Vagina (tissue), 2 donors: ENCODE data around the gene ZNF442. TPM values are rescaled to one million over a fixed set of nuclear protein-coding genes. Genes with fewer than 3 reads are reported as not detected.
"Not testable (repeated sequence)": the region's sequence is repeated elsewhere in the genome, so short reads cannot be mapped to it uniquely, and the experiment has no call there.

Experiments used
- DNase-seq, 2 donors: peaks; one replicate each; pipeline ENCODE4 v3.0.0-alpha.2; 2017; ENCODE audit errors: extremely low spot score in 2 of 2
- H3K27ac ChIP-seq: fragments of 200-600 bp; sonication (generic); one replicate; pipeline ENCODE4 v1.5.1; 2019
- H3K27me3 ChIP-seq: fragments of 200-600 bp; sonication (generic); one replicate; pipeline ENCODE4 v1.5.1; 2019
- H3K36me3 ChIP-seq, 2 donors: fragments of 200-600 bp; sonication (generic); one replicate each; pipeline ENCODE4 v1.5.1; 2017 to 2019
- H3K4me1 ChIP-seq: fragments of 200-600 bp; sonication (generic); one replicate; pipeline ENCODE4 v1.5.1; 2019
- H3K4me3 ChIP-seq, 2 donors: fragments of 200-600 bp; sonication (generic); 1 replicate in 1 of 2; 2 replicates in 1 of 2; pipeline ENCODE4 v1.5.1; 2016 to 2019
- H3K9me3 ChIP-seq: fragments of 200-600 bp; sonication (generic); one replicate; pipeline ENCODE4 v1.5.1; 2019
- POLR2A ChIP-seq, 2 donors: fragments of 450-650 bp; IDR thresholded peaks; one replicate each; pipeline ENCODE4 v1.6.1; 2017; ENCODE audit warnings: antibody characterized with exemption in 2 of 2, mild to moderate bottlenecking in 2 of 2, moderate library complexity in 2 of 2
- POLR2AphosphoS5 ChIP-seq, 2 donors: sonication (generic); formaldehyde crosslinking; IDR thresholded peaks; one replicate each; pipeline ENCODE4 v1.9.0; 2017; ENCODE audit warnings: antibody characterized with exemption in 2 of 2, mild to moderate bottlenecking in 2 of 2, low read depth in 1 of 2; ENCODE audit not compliant: insufficient read depth in 1 of 2
- intact Hi-C: fragments of 100-400 bp; cut with DNase I; formaldehyde crosslinking; loops from one replicate; pipeline ENCODE4 v1.15.1; 2023
- total RNA-seq: library from RNA; depleted of rRNA; stranded (reverse); fragments of >200 nt; gene quantifications from one replicate; pipeline ENCODE4 v1.2.3, GENCODE V29; 2016
- TF ChIP-seq, protein P1 (sequence below), 3 experiments: fragments of 450-650 bp in 2 of 3; fragments of 200-600 bp in 1 of 3; sonication (generic) in 1 of 3; IDR thresholded peaks; one replicate each; pipeline ENCODE4 v1.5.1; 2017 to 2019; ENCODE audit warnings: antibody characterized with exemption in 3 of 3, mild to moderate bottlenecking in 2 of 3, moderate library complexity in 2 of 3

Gene ZNF442
- total RNA-seq, 1 donor from 2014 or later: 2.2 TPM

DNA sequence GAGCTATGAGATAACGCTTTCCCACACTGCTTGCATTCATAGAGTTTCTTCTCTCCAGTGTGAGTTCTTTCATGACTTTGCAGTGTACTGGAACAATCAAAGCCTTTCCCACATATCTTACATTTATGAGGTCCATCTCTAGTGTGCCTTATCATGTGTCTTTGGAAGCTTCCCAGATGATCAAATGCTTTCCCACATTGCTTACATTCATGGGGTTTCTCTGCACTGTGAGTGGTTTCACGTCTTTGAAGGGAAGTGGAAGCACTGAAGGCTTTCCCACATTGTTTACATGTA lies 14.9 kb upstream of the ZNF442 start:
- intact Hi-C loops: no loop called here

DNA sequence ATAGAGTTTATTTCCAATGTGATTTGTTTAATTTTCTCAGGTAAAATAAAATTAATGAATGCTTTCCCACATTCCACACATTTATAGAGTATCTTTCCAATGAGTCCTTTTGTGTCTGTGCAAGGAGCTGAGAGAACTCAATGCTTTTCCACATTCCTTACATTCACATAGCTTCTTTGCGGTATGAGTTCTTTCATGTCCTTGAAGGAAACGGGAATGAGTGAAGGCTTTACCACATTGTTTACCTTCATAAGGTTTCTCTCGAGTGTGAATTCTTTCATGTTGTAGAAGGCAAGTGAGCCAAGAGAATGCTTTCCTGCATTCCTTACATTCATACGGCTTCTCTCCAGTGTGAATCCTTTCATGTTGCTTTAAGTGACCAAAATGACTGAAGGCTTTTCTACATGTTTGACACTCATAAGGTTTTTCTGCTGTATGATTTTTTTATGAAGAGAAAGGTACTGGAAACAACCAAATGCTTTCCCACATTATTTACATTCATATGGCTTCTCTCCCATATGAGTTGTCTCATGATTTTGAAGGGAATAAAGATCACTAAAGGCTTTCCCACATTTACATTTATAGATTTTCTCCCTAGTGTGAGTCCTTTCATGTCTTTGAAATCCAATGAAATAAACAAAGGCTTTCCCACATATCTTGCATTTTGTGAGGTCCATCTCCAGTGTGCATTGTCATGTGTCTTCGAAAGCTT lies 14.4 kb upstream of the ZNF442 start:
- Histone ChIP-seq H3K4me3 (no peak overlapping the region), H3K27ac (no peak overlapping the region), H3K9me3 (peaks cover 10% of the 10 kb centered on the region), H3K27me3 (no peaks in the 10 kb centered on the region), H3K4me1 (no peaks in the 10 kb centered on the region), H3K36me3 (peaks cover 0 to 36% of the 10 kb centered on the region in 2 donors)
- DNase-seq: no peak
- TF ChIP-seq, protein P1, sequence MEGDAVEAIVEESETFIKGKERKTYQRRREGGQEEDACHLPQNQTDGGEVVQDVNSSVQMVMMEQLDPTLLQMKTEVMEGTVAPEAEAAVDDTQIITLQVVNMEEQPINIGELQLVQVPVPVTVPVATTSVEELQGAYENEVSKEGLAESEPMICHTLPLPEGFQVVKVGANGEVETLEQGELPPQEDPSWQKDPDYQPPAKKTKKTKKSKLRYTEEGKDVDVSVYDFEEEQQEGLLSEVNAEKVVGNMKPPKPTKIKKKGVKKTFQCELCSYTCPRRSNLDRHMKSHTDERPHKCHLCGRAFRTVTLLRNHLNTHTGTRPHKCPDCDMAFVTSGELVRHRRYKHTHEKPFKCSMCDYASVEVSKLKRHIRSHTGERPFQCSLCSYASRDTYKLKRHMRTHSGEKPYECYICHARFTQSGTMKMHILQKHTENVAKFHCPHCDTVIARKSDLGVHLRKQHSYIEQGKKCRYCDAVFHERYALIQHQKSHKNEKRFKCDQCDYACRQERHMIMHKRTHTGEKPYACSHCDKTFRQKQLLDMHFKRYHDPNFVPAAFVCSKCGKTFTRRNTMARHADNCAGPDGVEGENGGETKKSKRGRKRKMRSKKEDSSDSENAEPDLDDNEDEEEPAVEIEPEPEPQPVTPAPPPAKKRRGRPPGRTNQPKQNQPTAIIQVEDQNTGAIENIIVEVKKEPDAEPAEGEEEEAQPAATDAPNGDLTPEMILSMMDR (IDR thresholded peaks at IDR 0.05): no peak
- TF ChIP-seq POLR2A (IDR thresholded peaks at IDR 0.05) (no peak), POLR2AphosphoS5 (IDR thresholded peaks at IDR 0.05; ENCODE audit: insufficient read depth in 1 of 2, low read depth in 1 of 2) (no peak)
- intact Hi-C loops: no loop called here

More for the DNA sequence above, 14.9 kb upstream of the ZNF442 start:
- H3K27ac ChIP-seq: no peak overlapping the region
- peaks cover 10% of the 10 kb centered on the region for H3K9me3 ChIP-seq
- DNase-seq: no peak
- no peaks in the 10 kb centered on the region for H3K4me1 ChIP-seq
- no peaks in the 10 kb centered on the region for H3K27me3 ChIP-seq
- no peak overlapping the region for H3K4me3 ChIP-seq
- TF ChIP-seq POLR2A (IDR thresholded peaks at IDR 0.05) (no peak), POLR2AphosphoS5 (IDR thresholded peaks at IDR 0.05; ENCODE audit: insufficient read depth in 1 of 2, low read depth in 1 of 2) (no peak)
- TF ChIP-seq, protein P1 (IDR thresholded peaks at IDR 0.05): no peak
- H3K36me3 ChIP-seq: peaks cover 0 to 36% of the 10 kb centered on the region in 2 donors

DNA sequence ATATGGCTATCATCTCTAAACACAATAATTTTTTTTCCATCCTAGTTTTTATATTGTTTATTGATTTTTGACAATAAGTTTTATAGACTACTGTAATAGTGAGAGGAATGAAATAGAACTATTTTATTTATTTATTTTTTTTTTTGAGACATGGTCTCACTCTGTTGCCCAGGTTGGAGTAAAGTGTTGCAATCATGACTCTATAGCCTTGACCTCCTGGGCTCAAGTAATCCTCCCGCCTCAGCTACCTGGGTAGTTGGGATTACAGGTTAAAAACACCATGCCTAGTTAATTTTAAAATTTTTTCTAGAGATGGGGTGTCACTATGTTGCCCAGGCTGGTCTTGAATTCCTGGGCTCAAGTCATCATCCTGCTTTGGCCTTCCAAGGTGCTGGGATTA lies 8.5 kb upstream of the ZNF442 start:
- DNase-seq: no peak
- H3K4me1 ChIP-seq: no peaks in the 10 kb centered on the region
- no peaks in the 10 kb centered on the region for H3K36me3 ChIP-seq
- H3K9me3 ChIP-seq: peaks cover 1% of the 10 kb centered on the region
- no peak for TF ChIP-seq POLR2AphosphoS5 (IDR thresholded peaks at IDR 0.05; ENCODE audit: insufficient read depth in 1 of 2, low read depth in 1 of 2)
- no peak for TF ChIP-seq POLR2A (IDR thresholded peaks at IDR 0.05)
- TF ChIP-seq, protein P1 (IDR thresholded peaks at IDR 0.05): no peak
- no peak overlapping the region for H3K27ac ChIP-seq
- no peaks in the 10 kb centered on the region for H3K27me3 ChIP-seq
- no peak overlapping the region for H3K4me3 ChIP-seq
- intact Hi-C loops: no loop called here

DNA sequence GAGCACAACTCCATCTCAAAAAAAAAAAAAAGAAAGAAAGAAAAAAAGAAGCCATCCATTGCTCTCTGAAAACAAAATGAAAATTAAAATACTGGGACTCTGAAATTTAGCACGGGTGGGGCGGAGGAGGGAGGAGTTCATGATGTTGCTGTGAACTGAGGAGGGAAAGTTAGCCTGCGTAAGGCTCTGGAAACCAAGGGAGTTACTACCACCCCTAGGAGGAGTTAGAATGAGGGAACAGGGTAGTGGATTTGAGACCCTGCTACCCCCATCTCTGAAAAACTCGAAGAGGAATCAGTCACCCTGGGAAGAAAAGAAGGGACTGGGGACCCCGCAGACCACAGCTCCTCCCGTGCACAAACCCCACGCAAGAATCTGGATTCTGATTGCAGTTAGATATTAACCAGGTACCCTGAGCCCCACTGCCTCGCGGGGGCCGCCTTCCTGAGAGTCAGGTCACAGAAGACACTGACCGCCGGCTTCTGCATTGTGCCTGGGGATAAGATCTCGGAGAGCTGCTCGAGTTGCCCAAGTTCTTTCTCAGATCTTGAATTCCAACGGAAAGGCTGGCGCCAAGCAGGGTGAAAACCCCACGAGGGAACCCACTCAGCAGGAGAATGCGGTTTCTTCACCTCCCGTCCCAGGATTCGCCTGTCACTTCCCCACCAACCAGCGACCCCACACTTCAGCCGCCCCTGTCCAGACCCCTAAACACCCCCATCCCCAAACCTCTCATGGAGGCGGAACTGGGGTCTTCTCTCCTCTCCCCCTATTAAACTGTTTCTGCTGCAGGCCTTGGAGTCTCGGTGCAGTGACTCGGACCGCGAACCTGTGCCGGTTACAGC lies 870 bp downstream of the ZNF442 start:
- intact Hi-C loops: no loop called here
- Histone ChIP-seq H3K4me1 (peaks cover 16% of the 10 kb centered on the region), H3K27me3 (no peaks in the 10 kb centered on the region), H3K9me3 (no peaks in the 10 kb centered on the region), H3K36me3 (no peaks in the 10 kb centered on the region), H3K4me3 (peak overlapping the region; percentile 72 to 83), H3K27ac (peak overlapping the region; percentile 83)
- no peak for DNase-seq
- TF ChIP-seq, protein P1 (IDR thresholded peaks at IDR 0.05): no peak
- TF ChIP-seq POLR2A (IDR thresholded peaks at IDR 0.05) (no peak), POLR2AphosphoS5 (IDR thresholded peaks at IDR 0.05; ENCODE audit: insufficient read depth in 1 of 2, low read depth in 1 of 2) (no peak)

DNA sequence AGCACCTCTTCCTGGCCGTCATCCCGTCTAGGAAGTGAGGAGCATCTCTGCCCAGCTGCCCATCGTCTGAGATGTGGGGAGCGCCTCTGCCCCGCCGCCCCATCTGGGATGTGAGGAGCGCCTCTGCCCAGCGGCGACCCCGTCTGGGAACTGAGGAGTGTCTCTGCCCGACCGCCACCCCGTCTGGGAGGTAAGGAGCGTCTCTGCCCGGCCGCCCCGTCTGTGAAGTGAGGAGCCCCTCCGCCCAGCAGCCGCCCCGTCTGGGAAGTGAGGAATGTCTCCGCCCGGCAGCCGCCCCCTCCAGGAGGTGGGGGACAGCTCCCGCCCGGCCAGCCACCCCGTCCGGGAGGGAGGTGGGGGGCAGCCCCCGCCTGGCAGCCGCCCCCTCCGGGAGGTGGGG lies 3.2 kb downstream of the ZNF442 start:
- H3K27me3 ChIP-seq, H3K4me3 ChIP-seq, intact Hi-C loops, H3K9me3 ChIP-seq, H3K36me3 ChIP-seq, DNase-seq, H3K27ac ChIP-seq: not testable (repeated sequence)
- peaks cover 16% of the 10 kb centered on the region for H3K4me1 ChIP-seq
